ENCODE results near the gene UMPS.

DNA sequence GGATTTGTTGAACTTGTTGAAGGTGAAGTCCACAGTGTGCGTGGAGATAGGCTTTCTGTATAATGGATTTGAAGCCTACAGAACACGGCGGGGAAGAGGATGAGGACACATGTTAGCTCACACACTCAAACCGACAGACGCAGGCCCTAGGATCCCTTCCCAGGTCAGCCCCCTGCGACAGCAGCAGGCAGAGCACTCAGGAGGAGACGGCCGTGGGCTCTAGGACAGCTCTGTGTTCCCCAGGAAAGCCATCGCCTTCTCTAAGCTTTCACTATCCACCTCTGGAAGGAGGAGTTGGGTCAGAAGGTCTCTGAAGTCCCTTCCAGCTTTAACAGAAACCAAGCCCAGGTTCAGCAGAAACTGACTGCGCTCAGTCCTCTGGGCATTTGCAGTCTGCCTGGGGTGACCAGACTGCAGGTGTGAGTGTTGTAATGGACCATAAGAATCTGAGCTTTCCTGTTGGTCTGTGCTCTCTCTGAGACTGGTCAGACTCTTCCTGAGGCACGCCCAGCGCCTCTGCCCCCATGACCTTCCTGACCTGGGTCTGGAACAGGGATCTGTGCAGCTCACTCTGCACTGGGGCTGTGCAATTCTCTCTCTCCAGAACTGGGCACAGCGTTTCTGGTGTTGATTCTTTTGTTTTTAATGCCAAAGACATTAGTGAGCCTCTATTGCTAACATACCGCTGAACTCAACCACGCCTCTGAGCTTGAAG, 33.5 kb downstream of the UMPS start:
- no peak for TF ChIP-seq EZH2phosphoT487 (IDR thresholded peaks at IDR 0.05; ENCODE audit: insufficient read depth, low read depth)
- no peak for TF ChIP-seq EZH2 (IDR thresholded peaks at IDR 0.05; ENCODE audit: insufficient read depth, poor library complexity, severe bottlenecking)

Data from GM23248 (cell line).